ENCODE data around the gene ZNF664. TPM values are rescaled to one million over a fixed set of nuclear protein-coding genes. Genes with fewer than 3 reads are reported as not detected.

ZNF664 gene
- total RNA-seq, 6 experiments from 2014 or later = 37.3 to 46.5 (median 43.2) TPM

DNA sequence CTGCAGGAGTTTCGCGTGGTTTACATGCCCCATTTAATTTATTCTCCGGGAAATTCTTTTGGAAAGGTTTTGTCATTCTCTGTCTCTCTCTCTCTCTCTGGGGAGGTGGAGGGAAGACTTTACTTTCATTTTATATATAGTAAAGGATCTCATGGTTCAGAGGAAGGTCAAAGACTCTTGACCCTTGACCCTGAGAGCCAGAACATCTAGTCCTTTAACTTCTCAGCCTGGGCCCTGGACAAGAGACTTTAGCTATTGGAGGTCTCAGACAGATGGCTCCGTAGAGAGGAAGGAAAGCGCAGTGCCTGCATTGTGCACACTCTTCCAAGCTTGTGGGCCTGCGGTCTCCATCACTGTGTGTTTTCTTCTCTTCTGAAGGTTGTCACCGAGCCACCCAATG is 44.1 kb upstream of the ZNF664 start:
- 91% methylated on average over 7 of the region's 7 CpGs for WGBS (ENCODE audit: insufficient coverage, low coverage, low lambda C conversion rate, missing lambda C conversion rate)
- Histone ChIP-seq H3K4me1 (no peaks in the 10 kb centered on the region), H3K27me3 (no peaks in the 10 kb centered on the region), H3K9me3 (no peaks in the 10 kb centered on the region), H3K27ac (no peak overlapping the region), H3K36me3 (no peaks in the 10 kb centered on the region), H3K4me3 (no peak overlapping the region)
- no peak for ATAC-seq
- TF ChIP-seq, protein P1, sequence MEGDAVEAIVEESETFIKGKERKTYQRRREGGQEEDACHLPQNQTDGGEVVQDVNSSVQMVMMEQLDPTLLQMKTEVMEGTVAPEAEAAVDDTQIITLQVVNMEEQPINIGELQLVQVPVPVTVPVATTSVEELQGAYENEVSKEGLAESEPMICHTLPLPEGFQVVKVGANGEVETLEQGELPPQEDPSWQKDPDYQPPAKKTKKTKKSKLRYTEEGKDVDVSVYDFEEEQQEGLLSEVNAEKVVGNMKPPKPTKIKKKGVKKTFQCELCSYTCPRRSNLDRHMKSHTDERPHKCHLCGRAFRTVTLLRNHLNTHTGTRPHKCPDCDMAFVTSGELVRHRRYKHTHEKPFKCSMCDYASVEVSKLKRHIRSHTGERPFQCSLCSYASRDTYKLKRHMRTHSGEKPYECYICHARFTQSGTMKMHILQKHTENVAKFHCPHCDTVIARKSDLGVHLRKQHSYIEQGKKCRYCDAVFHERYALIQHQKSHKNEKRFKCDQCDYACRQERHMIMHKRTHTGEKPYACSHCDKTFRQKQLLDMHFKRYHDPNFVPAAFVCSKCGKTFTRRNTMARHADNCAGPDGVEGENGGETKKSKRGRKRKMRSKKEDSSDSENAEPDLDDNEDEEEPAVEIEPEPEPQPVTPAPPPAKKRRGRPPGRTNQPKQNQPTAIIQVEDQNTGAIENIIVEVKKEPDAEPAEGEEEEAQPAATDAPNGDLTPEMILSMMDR (IDR thresholded peaks at IDR 0.05) = no peak
- no peak for TF ChIP-seq POLR2A (IDR thresholded peaks at IDR 0.05)
- no peak for DNase-seq
- intact Hi-C loops (cut with DNase I) = no loop called here

DNA sequence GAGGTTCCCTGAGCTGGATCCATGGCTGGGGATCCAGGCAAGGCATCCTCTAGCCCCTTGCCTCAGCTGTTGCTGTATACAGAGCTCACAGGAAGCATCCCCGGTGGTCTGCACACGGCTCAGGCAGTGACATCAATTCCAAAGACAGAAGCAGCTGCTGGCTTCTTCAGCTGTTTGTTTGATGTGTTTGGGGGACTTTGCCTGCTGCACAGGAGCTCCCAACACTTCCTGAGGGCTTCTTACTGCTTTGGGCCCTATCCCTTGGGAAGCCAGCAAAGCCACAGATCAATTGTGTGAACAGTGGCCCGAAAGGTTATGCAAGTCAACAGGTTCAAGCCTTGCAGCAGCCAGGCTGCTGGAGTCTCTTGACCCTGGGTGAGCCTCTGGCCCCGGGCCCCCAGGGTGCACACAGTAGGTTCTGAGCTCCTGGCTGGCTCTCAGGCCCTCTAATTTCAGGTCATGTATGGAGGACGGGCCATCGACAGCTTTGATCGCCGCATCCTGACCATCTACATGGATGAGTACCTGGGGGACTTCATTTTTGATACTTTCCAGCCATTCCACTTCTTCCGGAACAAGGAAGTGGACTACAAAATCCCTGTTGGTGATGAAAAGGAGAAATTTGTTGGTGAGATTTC is 43.0 kb upstream of the ZNF664 start:
- 83% methylated on average over 1 of the region's 9 CpGs for WGBS (ENCODE audit: insufficient coverage, low coverage, low lambda C conversion rate, missing lambda C conversion rate)
- Histone ChIP-seq H3K27ac (no peak overlapping the region), H3K4me3 (no peak overlapping the region), H3K36me3 (no peaks in the 10 kb centered on the region), H3K9me3 (no peaks in the 10 kb centered on the region), H3K4me1 (no peaks in the 10 kb centered on the region), H3K27me3 (no peaks in the 10 kb centered on the region)
- ATAC-seq = no peak
- DNase-seq = no peak
- intact Hi-C loops (cut with DNase I) = loop anchor here in 1 of 2 donors (10.0 kb wide), 1 partner anchor 375 kb away; no protein-coding TSS in a partner anchor
- no peak for TF ChIP-seq POLR2A (IDR thresholded peaks at IDR 0.05)
- TF ChIP-seq, protein P1 (IDR thresholded peaks at IDR 0.05) = no peak

DNA sequence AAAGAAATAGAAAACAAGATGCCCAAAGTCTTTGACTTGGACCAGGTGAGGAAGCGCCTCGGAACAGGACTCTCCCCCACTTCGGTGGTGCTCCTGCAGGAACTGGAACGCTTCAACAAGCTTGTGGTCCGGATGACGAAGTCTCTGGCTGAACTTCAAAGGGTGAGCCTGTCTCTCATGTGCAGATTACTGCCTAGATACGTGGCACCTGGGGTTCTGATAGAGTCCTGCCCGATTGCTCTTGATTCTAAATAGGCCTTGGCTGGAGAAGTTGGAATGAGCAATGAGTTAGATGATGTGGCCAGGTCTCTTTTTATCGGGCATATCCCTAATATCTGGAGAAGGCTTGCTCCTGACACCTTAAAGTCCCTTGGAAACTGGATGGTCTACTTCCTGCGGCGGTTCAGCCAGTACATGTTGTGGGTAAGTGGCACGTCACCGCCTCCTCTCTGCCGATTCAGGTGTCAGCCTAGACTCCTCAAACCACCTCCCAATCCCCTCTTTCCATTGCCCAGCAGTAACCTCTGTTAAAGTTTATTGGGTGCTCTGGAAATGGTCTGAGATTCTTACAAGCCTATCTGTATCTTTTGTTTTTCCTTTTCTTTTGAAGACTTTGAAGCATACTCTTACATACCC is 41.2 kb upstream of the ZNF664 start:
- Histone ChIP-seq H3K4me1 (no peaks in the 10 kb centered on the region), H3K9me3 (no peaks in the 10 kb centered on the region), H3K4me3 (no peak overlapping the region), H3K27me3 (no peaks in the 10 kb centered on the region), H3K27ac (no peak overlapping the region), H3K36me3 (no peaks in the 10 kb centered on the region)
- no peak for ATAC-seq
- intact Hi-C loops (cut with DNase I) = loop anchor here in 1 of 2 donors (10.0 kb wide), 1 partner anchor 373 kb away; no protein-coding TSS in a partner anchor
- no peak for DNase-seq
- TF ChIP-seq POLR2A (IDR thresholded peaks at IDR 0.05) = no peak
- TF ChIP-seq, protein P1 (IDR thresholded peaks at IDR 0.05) = no peak
- 75% methylated on average over 9 of the region's 14 CpGs for WGBS (ENCODE audit: insufficient coverage, low coverage, low lambda C conversion rate, missing lambda C conversion rate)

DNA sequence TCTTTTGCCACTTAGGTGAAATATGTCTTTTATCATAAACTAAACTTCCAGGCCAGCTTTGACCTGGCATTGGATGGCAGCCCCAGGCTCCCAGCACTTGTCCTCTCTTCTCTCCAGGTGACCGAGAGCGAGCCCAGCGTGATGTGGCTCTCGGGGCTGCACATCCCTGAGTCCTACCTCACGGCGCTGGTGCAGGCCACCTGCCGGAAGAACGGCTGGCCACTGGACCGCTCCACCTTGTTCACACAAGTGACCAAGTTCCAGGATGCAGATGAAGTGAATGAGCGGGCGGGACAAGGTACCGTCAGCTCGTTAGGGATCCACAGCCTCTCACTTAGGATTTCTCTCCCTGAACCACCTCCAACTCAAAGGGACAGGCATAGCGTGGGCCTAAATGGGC is 39.8 kb upstream of the ZNF664 start:
- intact Hi-C loops (cut with DNase I) = loop anchor here in 1 of 2 donors (10.0 kb wide), 1 partner anchor 372 kb away; no protein-coding TSS in a partner anchor
- Histone ChIP-seq H3K27ac (no peak overlapping the region), H3K4me3 (no peak overlapping the region), H3K9me3 (no peaks in the 10 kb centered on the region), H3K36me3 (no peaks in the 10 kb centered on the region), H3K27me3 (no peaks in the 10 kb centered on the region), H3K4me1 (no peaks in the 10 kb centered on the region)
- ATAC-seq (no peak), DNase-seq (no peak)
- 88% methylated on average over 6 of the region's 14 CpGs for WGBS (ENCODE audit: insufficient coverage, low coverage, low lambda C conversion rate, missing lambda C conversion rate)
- TF ChIP-seq POLR2A (IDR thresholded peaks at IDR 0.05) = no peak
- TF ChIP-seq, protein P1 (IDR thresholded peaks at IDR 0.05) = no peak
